Common myeloid progenitor, CD34-positive (primary cell): ENCODE data around the gene PPARGC1A.

Source experiments
- CTCF ChIA-PET: fragments of 350-600 bp; sonication (Branson Sonifier 250); formaldehyde crosslinking; loops from one replicate; lab custom pipeline; 2021; ENCODE audit warnings: antibody characterized with exemption; lab: Charles Lee
- POLR2A ChIA-PET: fragments of 350-600 bp; sonication (Branson Sonifier 250); formaldehyde crosslinking; loops from one replicate; lab custom pipeline; 2021; ENCODE audit warnings: antibody characterized with exemption; lab: Charles Lee
- DNase-seq, 3 donors: peaks; one replicate each; pipeline versions ENCODE4 v3.0.0 to v3.0.0-alpha.2; 2013
- H3K27ac ChIP-seq, 2 experiments: 1 replicate in 1 of 2; 2 replicates in 1 of 2; pipeline ENCODE4 v1.7.0; 2013; ENCODE audit warnings: inconsistent platforms in 2 of 2, low read length in 2 of 2, mild to moderate bottlenecking in 2 of 2, low read depth in 1 of 2, moderate library complexity in 1 of 2; ENCODE audit not compliant: severe bottlenecking in 2 of 2, insufficient read depth in 1 of 2, poor library complexity in 1 of 2
- H3K27me3 ChIP-seq, 5 experiments: replicated peaks in 2 of 5; 1 replicate in 3 of 5; 2 replicates in 2 of 5; pipeline versions ENCODE4 v1.6.1 to v1.7.0; 2013; ENCODE audit warnings: low read length in 4 of 5, mild to moderate bottlenecking in 2 of 5, moderate library complexity in 2 of 5, inconsistent platforms in 1 of 5; ENCODE audit not compliant: insufficient read depth in 5 of 5, control insufficient read depth in 4 of 5
- H3K36me3 ChIP-seq, 4 experiments: 1 replicate in 2 of 4; 2 replicates in 2 of 4; pipeline versions ENCODE4 v1.6.1 to v1.7.0; 2013; ENCODE audit warnings: low read length in 3 of 4, control low read depth in 1 of 4, mild to moderate bottlenecking in 1 of 4; ENCODE audit not compliant: control insufficient read depth in 4 of 4, insufficient read depth in 4 of 4
- H3K4me1 ChIP-seq, 4 experiments: 1 replicate in 3 of 4; 2 replicates in 1 of 4; pipeline versions ENCODE4 v1.6.1 to v1.7.1; 2013; ENCODE audit warnings: low read length in 3 of 4, mild to moderate bottlenecking in 3 of 4, control low read depth in 1 of 4, inconsistent platforms in 1 of 4, moderate library complexity in 1 of 4; ENCODE audit not compliant: control insufficient read depth in 4 of 4, insufficient read depth in 4 of 4; ENCODE audit errors: control extremely low read depth in 1 of 4
- H3K4me3 ChIP-seq, 7 experiments: 1 replicate in 4 of 7; 2 replicates in 3 of 7; pipeline versions ENCODE4 v1.5.1 to v1.7.0; 2013; ENCODE audit warnings: mild to moderate bottlenecking in 7 of 7, low read length in 6 of 7, moderate library complexity in 6 of 7, inconsistent platforms in 2 of 7, low read depth in 2 of 7, control low read depth in 1 of 7; ENCODE audit not compliant: insufficient read depth in 4 of 7, control insufficient read depth in 1 of 7; ENCODE audit errors: extremely low read depth in 1 of 7
- H3K9me3 ChIP-seq, 5 experiments: 1 replicate in 4 of 5; 2 replicates in 1 of 5; pipeline versions ENCODE4 v1.6.1 to v1.7.1; 2013; ENCODE audit warnings: low read length in 4 of 5, mild to moderate bottlenecking in 2 of 5, inconsistent platforms in 1 of 5, low read depth in 1 of 5, moderate library complexity in 1 of 5; ENCODE audit not compliant: control insufficient read depth in 4 of 5, insufficient read depth in 2 of 5; ENCODE audit errors: control extremely low read depth in 1 of 5
- WGBS: methylation state at CpG from one replicate; pipeline ENCODE4 v1.1.5; 2013; ENCODE audit not compliant: insufficient coverage; 5-methylcytosine and 5-hydroxymethylcytosine counted together

The PPARGC1A gene

GRCh38 chr4:23775694-23776093 lies 114.2 kb downstream of the PPARGC1A start:
- H3K9me3 ChIP-seq: peaks cover 0 to 2% (median 0%) of the 10 kb centered on the region in 5 experiments
- ChIA-PET CTCF (no interaction called here), POLR2A (interaction anchor here (1.0 kb wide), 1 partner anchor 28 kb away, joined by 3 read pairs; no protein-coding TSS in a partner anchor)

DNA sequence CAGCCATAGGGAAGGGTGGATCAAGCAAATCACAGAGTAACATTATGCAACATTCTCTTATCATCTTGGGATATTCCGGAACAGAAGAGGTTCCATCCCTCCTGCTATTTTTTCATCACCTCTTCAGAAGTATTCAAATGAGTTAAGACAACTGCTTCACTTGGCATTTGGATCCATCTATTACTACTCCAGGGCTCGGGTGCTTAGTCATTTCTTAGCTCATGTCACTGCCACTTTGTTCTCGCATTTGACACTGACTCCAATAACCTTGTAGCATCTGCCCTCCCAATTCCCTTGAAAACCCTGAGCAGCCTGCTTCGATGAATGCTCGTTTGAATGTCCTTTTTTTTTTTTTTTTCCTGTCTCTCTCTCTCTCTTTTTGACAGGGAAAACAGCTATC lies 114.9 kb downstream of the PPARGC1A start:
- WGBS: 90% methylated on average over 3 of the region's 5 CpGs
- Histone ChIP-seq H3K9me3 (peaks cover 0 to 2% (median 0%) of the 10 kb centered on the region in 5 experiments), H3K4me3 (no peak overlapping the region), H3K36me3 (no peaks in the 10 kb centered on the region), H3K4me1 (no peaks in the 10 kb centered on the region), H3K27ac (no peak overlapping the region), H3K27me3 (no peaks in the 10 kb centered on the region)
- no peak for DNase-seq
- CTCF ChIA-PET: no interaction called here
- POLR2A ChIA-PET: no interaction called here

More at GRCh38 chr4:23775694-23776093, 114.2 kb downstream of the PPARGC1A start:
- DNase-seq: no peak
- no peaks in the 10 kb centered on the region for H3K27me3 ChIP-seq
- no peak overlapping the region for H3K27ac ChIP-seq
- no peaks in the 10 kb centered on the region for H3K4me1 ChIP-seq
- no peaks in the 10 kb centered on the region for H3K36me3 ChIP-seq
- no peak overlapping the region for H3K4me3 ChIP-seq

DNA sequence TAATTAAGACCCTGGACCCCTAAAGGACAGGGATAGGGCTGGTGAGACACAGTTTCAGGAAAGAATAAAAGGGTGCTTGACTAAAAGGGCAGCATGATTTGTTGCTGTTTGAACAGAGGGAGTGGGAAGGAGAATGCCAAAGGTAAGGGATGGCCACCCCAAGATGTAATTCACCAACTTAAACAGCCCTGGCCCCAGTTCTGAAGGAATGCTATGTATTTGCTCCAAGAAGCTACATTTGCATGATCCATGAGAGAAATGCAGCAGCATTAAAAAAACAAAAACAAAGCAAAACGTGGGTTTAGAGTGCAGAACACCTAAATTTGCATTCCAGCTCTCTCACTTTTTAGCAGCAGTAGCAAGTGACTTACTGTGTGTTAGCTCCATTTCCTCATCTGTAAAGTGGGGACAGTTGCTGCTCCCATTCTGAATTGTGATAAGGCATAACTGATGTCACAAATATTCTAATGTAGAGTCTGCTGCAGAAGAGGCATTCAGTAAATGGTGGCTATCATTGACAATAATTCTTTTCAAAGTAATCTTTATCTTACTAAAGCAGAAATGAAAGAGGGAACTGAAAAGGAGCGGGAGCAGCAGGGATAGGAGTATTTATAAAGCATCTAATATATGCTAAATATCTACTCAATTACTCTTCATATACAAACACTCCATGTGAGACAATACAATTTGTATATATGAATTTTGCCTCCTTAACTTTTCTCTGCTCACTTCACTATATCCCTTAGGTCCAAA lies 115.8 kb downstream of the PPARGC1A start:
- WGBS: 88% methylated on average over 1 of the region's 2 CpGs
- POLR2A ChIA-PET: interaction anchor here (0.6 kb wide), 1 partner anchor 19 kb away, joined by 3 read pairs; no protein-coding TSS in a partner anchor
- Histone ChIP-seq H3K27me3 (no peaks in the 10 kb centered on the region), H3K9me3 (peaks cover 0 to 2% (median 0%) of the 10 kb centered on the region in 5 experiments), H3K4me1 (no peaks in the 10 kb centered on the region), H3K27ac (no peak overlapping the region), H3K36me3 (no peaks in the 10 kb centered on the region), H3K4me3 (no peak overlapping the region)
- DNase-seq: no peak
- CTCF ChIA-PET: interaction anchor here (1.0 kb wide), 1 partner anchor 9 kb away, joined by 3 read pairs; no protein-coding TSS in a partner anchor

- H3K9me3 ChIP-seq: no peaks in the 10 kb centered on the region
- no peak overlapping the region for H3K4me3 ChIP-seq
- no peaks in the 10 kb centered on the region for H3K27me3 ChIP-seq
- H3K27ac ChIP-seq: no peak overlapping the region
- ChIA-PET POLR2A (no interaction called here), CTCF (no interaction called here)
- no peaks in the 10 kb centered on the region for H3K4me1 ChIP-seq
- no peak for DNase-seq
- WGBS: 0% methylated on average over 1 of the region's 1 CpG
- H3K36me3 ChIP-seq: no peaks in the 10 kb centered on the region
Observed at GRCh38 chr4:23770011-23770410, 119.8 kb downstream of the PPARGC1A start.

- Histone ChIP-seq H3K27me3 (no peaks in the 10 kb centered on the region), H3K4me3 (no peak overlapping the region), H3K4me1 (no peaks in the 10 kb centered on the region), H3K27ac (no peak overlapping the region), H3K9me3 (no peaks in the 10 kb centered on the region), H3K36me3 (no peaks in the 10 kb centered on the region)
- POLR2A ChIA-PET: no interaction called here
- CTCF ChIA-PET: no interaction called here
- DNase-seq: no peak
Observed at GRCh38 chr4:23769406-23769805, 120.4 kb downstream of the PPARGC1A start.

DNA sequence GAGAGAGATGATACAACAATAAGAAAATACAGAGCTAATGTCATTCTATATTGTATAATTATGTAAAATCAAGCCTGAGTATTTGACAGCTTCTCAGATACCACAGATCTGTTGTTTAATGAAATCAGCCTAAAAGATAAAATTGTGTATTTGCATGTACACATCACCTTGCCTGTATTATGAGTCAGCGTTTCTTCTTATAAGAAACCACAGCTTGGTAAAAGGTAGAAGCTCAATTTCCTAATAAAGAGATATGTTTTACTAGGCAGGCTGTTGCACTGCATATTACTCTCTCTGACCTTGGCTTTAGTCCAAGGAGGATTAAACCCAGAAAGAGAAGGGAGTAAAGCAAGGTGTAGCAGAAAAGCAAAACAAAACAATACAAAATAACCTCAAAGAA lies 121.3 kb downstream of the PPARGC1A start:
- Histone ChIP-seq H3K36me3 (no peaks in the 10 kb centered on the region), H3K27me3 (no peaks in the 10 kb centered on the region), H3K4me1 (no peaks in the 10 kb centered on the region), H3K27ac (no peak overlapping the region), H3K9me3 (no peaks in the 10 kb centered on the region), H3K4me3 (no peak overlapping the region)
- POLR2A ChIA-PET: no interaction called here
- no CpG with 5 or more reads among the region's 1 CpG for WGBS
- CTCF ChIA-PET: no interaction called here
- no peak for DNase-seq

- Histone ChIP-seq H3K27ac (no peak overlapping the region), H3K4me1 (no peaks in the 10 kb centered on the region), H3K27me3 (no peaks in the 10 kb centered on the region), H3K36me3 (no peaks in the 10 kb centered on the region), H3K9me3 (no peaks in the 10 kb centered on the region), H3K4me3 (no peak overlapping the region)
- CTCF ChIA-PET: no interaction called here
- DNase-seq: no peak
- POLR2A ChIA-PET: no interaction called here
- 100% methylated on average over 2 of the region's 2 CpGs for WGBS
Observed at GRCh38 chr4:23766344-23766743, 123.5 kb downstream of the PPARGC1A start.
